ENCODE data around the gene PAQR7. TPM values are rescaled to one million over a fixed set of nuclear protein-coding genes. Genes with fewer than 3 reads are reported as not detected.

Gene PAQR7
- total RNA-seq, 2 experiments from 2014 or later: 0.22 to 1.3 TPM

GRCh38 chr1:25864434-25864833 lies 11.1 kb downstream of the PAQR7 start:
- no peak overlapping the region for H3K4me3 ChIP-seq (ENCODE audit: low read depth, low read length, poor library complexity, severe bottlenecking)
- H2AFZ ChIP-seq (ENCODE audit: low read length): no peak overlapping the region
- BruUV-seq (replicated peaks): no TSS peak
- intact Hi-C loops (cut with micrococcal nuclease; ENCODE audit: unreplicated experiment): no loop called here
- ChIA-PET CTCF (ENCODE audit: unreplicated experiment) (no interaction called here), POLR2A (no interaction called here)
- peaks cover 5% of the 10 kb centered on the region for H3K4me1 ChIP-seq (ENCODE audit: insufficient read depth, low read length, poor library complexity, severe bottlenecking)
- no peaks in the 10 kb centered on the region for H3K9me3 ChIP-seq (ENCODE audit: low read length)
- no peak for DNase-seq (ENCODE audit: low spot score)
- H3K79me2 ChIP-seq (ENCODE audit: insufficient read depth, low read depth, low read length): no peaks in the 10 kb centered on the region
- no peaks in the 10 kb centered on the region for H3K9me2 ChIP-seq (ENCODE audit: insufficient read depth, low read length)
- no peaks in the 10 kb centered on the region for H3K36me3 ChIP-seq (ENCODE audit: insufficient read depth, low read length)
- H3K4me2 ChIP-seq (ENCODE audit: low read length): no peak overlapping the region
- TF ChIP-seq CTCF (conservative IDR thresholded peaks at IDR 0.05; ENCODE audit: low read length) (no peak), EZH2phosphoT487 (IDR thresholded peaks at IDR 0.05; ENCODE audit: borderline replicate concordance, low read depth, low read length) (no peak)
- no peaks in the 10 kb centered on the region for H4K20me1 ChIP-seq (ENCODE audit: insufficient read depth, low read length)
- no peak overlapping the region for H3K27ac ChIP-seq (ENCODE audit: low read depth, low read length, poor library complexity, severe bottlenecking)

- Histone ChIP-seq H3K4me2 (ENCODE audit: low read length) (no peak overlapping the region), H3K9me3 (ENCODE audit: low read length) (no peaks in the 10 kb centered on the region), H3K4me3 (ENCODE audit: low read depth, low read length, poor library complexity, severe bottlenecking) (no peak overlapping the region), H3K9me2 (ENCODE audit: insufficient read depth, low read length) (no peaks in the 10 kb centered on the region), H3K27ac (ENCODE audit: low read depth, low read length, poor library complexity, severe bottlenecking) (no peak overlapping the region), H2AFZ (ENCODE audit: low read length) (no peak overlapping the region), H4K20me1 (ENCODE audit: insufficient read depth, low read length) (no peaks in the 10 kb centered on the region), H3K36me3 (ENCODE audit: insufficient read depth, low read length) (no peaks in the 10 kb centered on the region), H3K79me2 (ENCODE audit: insufficient read depth, low read depth, low read length) (peaks cover 4% of the 10 kb centered on the region; the same call in 1 of the 2 replicates), H3K4me1 (ENCODE audit: insufficient read depth, low read length, poor library complexity, severe bottlenecking) (peaks cover 5% of the 10 kb centered on the region)
- TF ChIP-seq EZH2phosphoT487 (IDR thresholded peaks at IDR 0.05; ENCODE audit: borderline replicate concordance, low read depth, low read length) (no peak), CTCF (conservative IDR thresholded peaks at IDR 0.05; ENCODE audit: low read length) (no peak)
- ChIA-PET POLR2A (no interaction called here), CTCF (ENCODE audit: unreplicated experiment) (interaction anchor here (1.0 kb wide), 1 partner anchor 32 kb away, joined by 3 read pairs; no protein-coding TSS in a partner anchor)
- no peak for DNase-seq (ENCODE audit: low spot score)
- intact Hi-C loops (cut with micrococcal nuclease; ENCODE audit: unreplicated experiment): no loop called here
- BruUV-seq (replicated peaks): no TSS peak
Observed at GRCh38 chr1:25863486-25864262, 11.8 kb downstream of the PAQR7 start.

All from OCI-LY7 (cell line).